IPS-20b (cell line): ENCODE data around the gene DCLK1.

ENCODE experiments used
- H3K27ac ChIP-seq: one replicate; pipeline ENCODE4 v1.5.1; 2013; ENCODE audit warnings: low read length
- H3K27me3 ChIP-seq: 2 replicates; pipeline ENCODE4 v1.6.1; 2013; ENCODE audit warnings: mild to moderate bottlenecking, low read length, inconsistent platforms; ENCODE audit not compliant: insufficient read depth
- H3K36me3 ChIP-seq: 2 replicates; pipeline ENCODE4 v1.6.1; 2013; ENCODE audit warnings: low read depth, mild to moderate bottlenecking, inconsistent platforms, low read length, moderate library complexity; ENCODE audit not compliant: insufficient read depth
- H3K4me1 ChIP-seq: 2 replicates; pipeline ENCODE4 v1.6.1; 2013; ENCODE audit warnings: mild to moderate bottlenecking, control low read depth, inconsistent platforms, low read length, moderate library complexity; ENCODE audit not compliant: insufficient read depth
- H3K4me3 ChIP-seq: 2 replicates; pipeline ENCODE4 v1.5.1; 2013; ENCODE audit warnings: mild to moderate bottlenecking, low read length, inconsistent platforms
- H3K9ac ChIP-seq: 2 replicates; pipeline ENCODE4 v1.6.1; 2013; ENCODE audit warnings: low read depth, mild to moderate bottlenecking, inconsistent platforms, low read length, moderate library complexity
- H3K9me3 ChIP-seq: 2 replicates; pipeline ENCODE4 v1.6.1; 2013; ENCODE audit warnings: mild to moderate bottlenecking, low read depth, low read length, inconsistent platforms; ENCODE audit not compliant: insufficient read depth

Gene DCLK1

GRCh38 chr13:35884211-35884760, 246.9 kb downstream of the DCLK1 start:
- Histone ChIP-seq H3K27ac (no peak overlapping the region), H3K9ac (no peak overlapping the region), H3K4me3 (no peak overlapping the region), H3K4me1 (0 out of 2 replicates have a peak, but pooled peaks cover 3% of the 10 kb centered on the region), H3K36me3 (no peaks in the 10 kb centered on the region), H3K9me3 (no peaks in the 10 kb centered on the region), H3K27me3 (no peaks in the 10 kb centered on the region)

GRCh38 chr13:35882722-35883497, 248.3 kb downstream of the DCLK1 start:
- H3K27ac ChIP-seq, result no peak overlapping the region
- H3K4me3 ChIP-seq, result no peak overlapping the region
- H3K36me3 ChIP-seq, result no peaks in the 10 kb centered on the region
- no peaks in the 10 kb centered on the region for H3K27me3 ChIP-seq
- H3K4me1 ChIP-seq, result 0 out of 2 replicates have a peak, but pooled peaks cover 3% of the 10 kb centered on the region
- H3K9me3 ChIP-seq, result no peaks in the 10 kb centered on the region
- H3K9ac ChIP-seq, result no peak overlapping the region

- Histone ChIP-seq H3K27me3 (no peaks in the 10 kb centered on the region), H3K4me3 (no peak overlapping the region), H3K9me3 (no peaks in the 10 kb centered on the region), H3K27ac (no peak overlapping the region), H3K9ac (no peak overlapping the region), H3K36me3 (no peaks in the 10 kb centered on the region), H3K4me1 (0 out of 2 replicates have a peak, but pooled peaks cover 5% of the 10 kb centered on the region)
These were observed 249.8 kb downstream of the DCLK1 start for GRCh38 chr13:35881360-35881759.

GRCh38 chr13:35879111-35879510, 252.1 kb downstream of the DCLK1 start:
- H3K36me3 ChIP-seq, result no peaks in the 10 kb centered on the region
- H3K27me3 ChIP-seq, result no peaks in the 10 kb centered on the region
- H3K9me3 ChIP-seq, result no peaks in the 10 kb centered on the region
- H3K4me1 ChIP-seq, result 0 out of 2 replicates have a peak, but pooled peaks cover 2% of the 10 kb centered on the region
- no peak overlapping the region for H3K9ac ChIP-seq
- no peak overlapping the region for H3K27ac ChIP-seq
- no peak overlapping the region for H3K4me3 ChIP-seq

- Histone ChIP-seq H3K9me3 (no peaks in the 10 kb centered on the region), H3K27me3 (no peaks in the 10 kb centered on the region), H3K4me3 (no peak overlapping the region), H3K36me3 (no peaks in the 10 kb centered on the region), H3K4me1 (0 out of 2 replicates have a peak, but pooled peaks cover 2% of the 10 kb centered on the region), H3K27ac (no peak overlapping the region), H3K9ac (no peak overlapping the region)
These were observed 254.6 kb downstream of the DCLK1 start for GRCh38 chr13:35876601-35877000.

GRCh38 chr13:35874704-35875103, 256.5 kb downstream of the DCLK1 start:
- Histone ChIP-seq H3K9me3 (no peaks in the 10 kb centered on the region), H3K9ac (no peak overlapping the region), H3K36me3 (no peaks in the 10 kb centered on the region), H3K27ac (no peak overlapping the region), H3K4me3 (no peak overlapping the region), H3K27me3 (no peaks in the 10 kb centered on the region), H3K4me1 (0 out of 2 replicates have a peak, but pooled peaks cover 2% of the 10 kb centered on the region)

- Histone ChIP-seq H3K36me3 (no peaks in the 10 kb centered on the region), H3K9ac (no peak overlapping the region), H3K4me3 (no peak overlapping the region), H3K4me1 (0 out of 2 replicates have a peak, but pooled peaks cover 2% of the 10 kb centered on the region), H3K27me3 (no peaks in the 10 kb centered on the region), H3K27ac (no peak overlapping the region), H3K9me3 (no peaks in the 10 kb centered on the region)
These were observed 258.8 kb downstream of the DCLK1 start for GRCh38 chr13:35872369-35872768.

- no peak overlapping the region for H3K9ac ChIP-seq
- no peaks in the 10 kb centered on the region for H3K9me3 ChIP-seq
- H3K27me3 ChIP-seq, result no peaks in the 10 kb centered on the region
- no peak overlapping the region for H3K4me3 ChIP-seq
- H3K36me3 ChIP-seq, result no peaks in the 10 kb centered on the region
- 0 out of 2 replicates have a peak, but pooled peaks cover 1% of the 10 kb centered on the region for H3K4me1 ChIP-seq
- H3K27ac ChIP-seq, result no peak overlapping the region
These were observed 259.6 kb downstream of the DCLK1 start for GRCh38 chr13:35871561-35871960.

GRCh38 chr13:35866801-35867200, 264.4 kb downstream of the DCLK1 start:
- Histone ChIP-seq H3K9ac (no peak overlapping the region), H3K4me3 (no peak overlapping the region), H3K27me3 (no peaks in the 10 kb centered on the region), H3K36me3 (no peaks in the 10 kb centered on the region), H3K9me3 (no peaks in the 10 kb centered on the region), H3K27ac (no peak overlapping the region), H3K4me1 (no peaks in the 10 kb centered on the region)

GRCh38 chr13:35865341-35866240, 265.6 kb downstream of the DCLK1 start:
- H3K4me3 ChIP-seq, result no peak overlapping the region
- no peaks in the 10 kb centered on the region for H3K27me3 ChIP-seq
- no peaks in the 10 kb centered on the region for H3K9me3 ChIP-seq
- peaks cover 1% of the 10 kb centered on the region; the same call in 1 of the 2 replicates for H3K4me1 ChIP-seq
- H3K9ac ChIP-seq, result no peak overlapping the region
- no peaks in the 10 kb centered on the region for H3K36me3 ChIP-seq
- no peak overlapping the region for H3K27ac ChIP-seq

- no peak overlapping the region for H3K9ac ChIP-seq
- H3K9me3 ChIP-seq, result no peaks in the 10 kb centered on the region
- H3K36me3 ChIP-seq, result no peaks in the 10 kb centered on the region
- H3K27me3 ChIP-seq, result no peaks in the 10 kb centered on the region
- H3K4me1 ChIP-seq, result peaks cover 47% of the 10 kb centered on the region
- H3K27ac ChIP-seq, result no peak overlapping the region
- no peak overlapping the region for H3K4me3 ChIP-seq
These were observed 270.5 kb downstream of the DCLK1 start for GRCh38 chr13:35860661-35861060.
